Esophagus muscularis mucosa (tissue), 4 donors: Measurements from ENCODE around the gene TAF1B. TPM values are rescaled to one million over a fixed set of nuclear protein-coding genes. Genes with fewer than 3 reads are reported as not detected.

ENCODE experiments used
- DNase-seq: peaks from one replicate; pipeline ENCODE4 v3.0.0-alpha.2; 2017; ENCODE audit errors: extremely low spot score
- H3K27ac ChIP-seq, 4 donors: fragments of 200-600 bp; sonication (generic); replicated peaks in 1 of 4; 1 replicate in 3 of 4; 2 replicates in 1 of 4; pipeline ENCODE4 v1.5.1; 2016 to 2019; ENCODE audit warnings: mild to moderate bottlenecking in 1 of 4
- H3K27me3 ChIP-seq, 4 donors: fragments of 200-600 bp; sonication (generic); one replicate each; pipeline versions ENCODE4 v1.5.1 to v1.6.0; 2016 to 2019
- H3K36me3 ChIP-seq, 4 donors: fragments of 200-600 bp; sonication (generic); one replicate each; pipeline ENCODE4 v1.5.1; 2016 to 2019
- H3K4me1 ChIP-seq, 4 donors: fragments of 200-600 bp; sonication (generic); one replicate each; pipeline ENCODE4 v1.5.1; 2016 to 2019
- H3K4me3 ChIP-seq, 4 donors: fragments of 200-600 bp; sonication (generic); 1 replicate in 2 of 4; 2 replicates in 2 of 4; pipeline ENCODE4 v1.5.1; 2016 to 2019; ENCODE audit warnings: mild to moderate bottlenecking in 4 of 4, moderate library complexity in 1 of 4
- H3K9me3 ChIP-seq, 4 donors: fragments of 200-600 bp; sonication (generic); 1 replicate in 3 of 4; 2 replicates in 1 of 4; pipeline ENCODE4 v1.5.1; 2016 to 2019
- CTCF ChIP-seq, 3 experiments: fragments of 200-600 bp in 2 of 3; fragments of 450-650 bp in 1 of 3; sonication (generic) in 2 of 3; IDR thresholded peaks; one replicate each; pipeline ENCODE4 v1.5.1; 2017 to 2019; ENCODE audit warnings: antibody characterized with exemption in 3 of 3, mild to moderate bottlenecking in 2 of 3, moderate library complexity in 1 of 3
- EP300 ChIP-seq: sonication (generic); formaldehyde crosslinking; IDR thresholded peaks from one replicate; pipeline ENCODE4 v1.6.1; 2017; ENCODE audit warnings: antibody characterized with exemption
- POLR2A ChIP-seq: fragments of 450-650 bp; IDR thresholded peaks from one replicate; pipeline ENCODE4 v1.6.1; 2017; ENCODE audit warnings: antibody characterized with exemption, moderate library complexity, mild to moderate bottlenecking, low read depth
- POLR2AphosphoS5 ChIP-seq, 2 donors: sonication (generic); formaldehyde crosslinking; IDR thresholded peaks; one replicate each; pipeline ENCODE4 v1.6.1; 2017; ENCODE audit warnings: antibody characterized with exemption in 2 of 2
- WGBS: methylation state at CpG from one replicate; pipeline ENCODE4 v1.1.5; 2018; 5-methylcytosine and 5-hydroxymethylcytosine counted together
- intact Hi-C: fragments of 100-400 bp; cut with DNase I; formaldehyde crosslinking; loops from one replicate; pipeline ENCODE4 v1.15.1; 2023
- total RNA-seq, 4 donors: library from RNA; depleted of rRNA; stranded (reverse); fragments of >200 nt; gene quantifications; one replicate each; pipeline versions ENCODE4 v1.1.0 to v1.2.1, GENCODE V29; 2016

Gene TAF1B
- total RNA-seq, 4 donors from 2014 or later, result 7.1 to 10.1 (median 8.0) TPM

DNA sequence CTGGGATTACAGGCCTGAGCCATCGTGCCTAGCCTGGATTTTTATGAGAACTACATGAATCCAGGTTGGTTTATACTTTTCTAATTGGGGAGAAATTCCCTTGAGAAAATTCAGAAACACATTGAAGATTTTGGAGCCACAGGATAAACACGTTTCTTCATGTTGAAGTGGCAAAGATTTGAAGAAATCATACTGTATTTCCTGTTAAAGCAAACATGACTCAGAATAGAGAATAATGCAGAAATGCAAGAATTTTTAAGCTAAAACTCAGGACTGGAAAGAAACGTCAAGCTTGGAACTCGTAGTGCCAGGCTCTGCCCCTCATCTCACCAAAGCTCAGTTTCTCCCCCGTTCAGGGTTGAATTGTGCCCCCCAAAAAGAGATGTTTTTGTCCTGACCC, 32.1 kb upstream of the TAF1B start:
- Histone ChIP-seq H3K27me3 (peaks cover 0 to 6% (median 0%) of the 10 kb centered on the region in 4 donors), H3K4me1 (peaks cover 10 to 14% (median 12%) of the 10 kb centered on the region in 4 donors), H3K4me3 (no peak overlapping the region), H3K36me3 (no peaks in the 10 kb centered on the region), H3K27ac (no peak overlapping the region), H3K9me3 (no peaks in the 10 kb centered on the region)
- WGBS, result 85% methylated on average over 5 of the region's 5 CpGs
- TF ChIP-seq CTCF (IDR thresholded peaks at IDR 0.05) (no peak), EP300 (no peak)
- intact Hi-C loops, result loop anchor here (10.0 kb wide), 2 partner anchors 134 to 284 kb away; no protein-coding TSS in a partner anchor
- no peak for DNase-seq

DNA sequence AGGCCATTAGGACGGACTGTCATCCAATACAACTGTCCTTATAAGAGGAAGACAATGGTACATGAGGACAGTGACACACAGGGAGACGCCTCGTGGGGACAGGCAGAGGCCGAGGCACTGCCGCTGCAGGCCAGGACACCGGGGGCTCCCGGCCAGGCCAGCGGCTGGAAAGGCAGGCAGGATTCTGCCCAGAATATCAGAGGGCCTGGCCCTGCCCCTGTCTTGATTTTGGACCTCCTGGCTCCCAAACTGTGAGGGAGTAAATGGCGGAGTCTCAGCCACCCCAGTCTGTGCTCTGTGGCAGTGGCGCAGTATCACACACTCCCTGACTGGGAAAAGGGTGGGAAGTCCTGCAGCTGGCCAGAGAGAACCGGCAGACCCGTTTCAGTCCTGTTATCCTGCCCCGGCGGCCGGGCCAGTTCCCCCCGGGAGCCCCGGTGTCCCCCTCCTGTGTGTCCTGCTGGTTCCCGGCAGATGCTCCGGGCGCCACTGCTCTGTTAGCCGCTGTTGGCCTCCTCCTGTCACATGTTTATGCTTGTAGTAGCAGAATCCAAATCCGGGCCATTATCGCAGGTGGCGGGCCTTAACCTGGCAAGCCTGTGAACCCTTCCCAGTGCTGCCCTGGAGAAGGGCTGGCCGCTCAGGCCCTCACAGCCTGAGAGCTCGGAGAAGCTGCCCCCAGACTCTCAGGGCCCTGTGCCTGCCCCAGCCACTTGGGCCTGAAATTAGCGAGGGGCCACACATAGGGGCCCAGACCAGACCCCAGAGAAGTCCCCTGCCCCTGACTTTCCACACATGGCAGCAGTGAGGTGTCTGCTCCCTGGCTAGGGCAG, 31.4 kb upstream of the TAF1B start:
- Histone ChIP-seq H3K36me3 (no peaks in the 10 kb centered on the region), H3K27ac (no peak overlapping the region), H3K4me1 (peaks cover 10 to 14% (median 12%) of the 10 kb centered on the region in 4 donors), H3K4me3 (no peak overlapping the region), H3K27me3 (peaks cover 0 to 6% (median 0%) of the 10 kb centered on the region in 4 donors), H3K9me3 (no peaks in the 10 kb centered on the region)
- intact Hi-C loops, result loop anchor here (10.0 kb wide), 2 partner anchors 133 to 283 kb away; no protein-coding TSS in a partner anchor
- WGBS, result 92% methylated on average over 8 of the region's 27 CpGs
- DNase-seq, result no peak
- TF ChIP-seq POLR2A (no peak), POLR2AphosphoS5 (IDR thresholded peaks at IDR 0.05) (no peak), EP300 (no peak), CTCF (IDR thresholded peaks at IDR 0.05) (no peak)

DNA sequence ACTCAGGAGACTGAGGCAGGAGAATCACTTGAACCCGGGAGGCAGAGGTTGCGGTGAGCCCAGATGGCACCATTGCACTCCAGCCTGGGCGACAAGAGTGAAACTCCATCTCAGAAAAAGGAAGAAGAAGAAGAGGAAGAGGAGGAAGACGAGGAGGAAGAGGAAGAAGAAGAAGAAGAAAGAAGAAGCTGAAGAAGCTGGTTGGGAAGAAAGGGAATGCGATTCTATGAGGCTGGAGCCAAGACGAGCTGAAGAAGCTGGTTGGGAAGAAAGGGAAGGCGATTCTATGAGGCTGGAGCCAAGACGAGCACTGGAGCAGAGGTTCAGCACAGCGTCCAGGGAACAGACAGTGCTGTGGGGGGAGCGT, 30.3 kb upstream of the TAF1B start:
- Histone ChIP-seq H3K4me3 (no peak overlapping the region), H3K27ac (no peak overlapping the region), H3K36me3 (no peaks in the 10 kb centered on the region), H3K9me3 (no peaks in the 10 kb centered on the region), H3K27me3 (peaks cover 0 to 6% (median 0%) of the 10 kb centered on the region in 4 donors), H3K4me1 (peaks cover 10 to 14% (median 12%) of the 10 kb centered on the region in 4 donors)
- TF ChIP-seq CTCF (IDR thresholded peaks at IDR 0.05) (no peak), EP300 (no peak), POLR2A (no peak), POLR2AphosphoS5 (IDR thresholded peaks at IDR 0.05) (no peak)
- DNase-seq, result no peak
- intact Hi-C loops, result loop anchor here (10.0 kb wide), 2 partner anchors 132 to 282 kb away; no protein-coding TSS in a partner anchor
- WGBS, result 79% methylated on average over 10 of the region's 10 CpGs

DNA sequence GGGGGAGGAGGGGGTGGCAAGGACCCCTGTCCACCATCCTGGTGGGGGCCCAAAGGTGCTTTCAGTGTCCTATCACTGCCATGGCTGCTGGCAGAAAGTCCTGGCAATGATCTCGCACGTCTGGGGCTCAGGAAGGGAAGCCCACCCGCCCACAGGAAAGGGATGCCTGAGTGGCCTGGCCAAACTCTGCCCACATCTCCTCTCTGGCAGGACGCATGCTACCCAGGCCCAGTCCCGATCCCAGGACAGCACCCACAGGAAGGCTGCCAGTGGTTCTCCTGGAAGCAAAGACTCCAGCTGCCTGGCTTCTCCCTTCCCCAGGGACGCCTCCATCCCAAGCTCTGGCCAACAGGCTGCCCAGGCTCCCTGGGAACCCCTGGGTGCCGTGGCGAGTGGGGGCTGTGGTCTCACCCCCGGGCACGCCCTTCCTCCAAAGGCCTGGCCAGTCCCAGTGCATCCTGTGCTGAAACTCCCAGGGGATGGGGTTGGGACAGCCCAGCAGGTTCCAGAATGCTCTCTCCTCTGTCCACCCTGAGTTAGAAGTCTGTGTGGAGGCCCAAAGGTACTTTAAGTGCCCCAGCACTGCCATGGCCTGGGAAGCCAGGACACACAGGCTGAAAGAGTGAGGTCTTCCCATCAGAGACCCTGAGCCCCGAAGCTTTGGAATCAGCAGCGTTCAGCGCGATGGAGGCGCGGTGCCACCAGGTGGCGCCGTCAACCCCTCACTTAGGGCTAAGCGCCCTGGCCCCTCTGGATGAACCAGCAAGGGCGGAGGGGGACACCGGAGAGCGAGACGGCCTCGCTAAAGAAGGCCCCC, 29.8 kb upstream of the TAF1B start:
- no peak overlapping the region for H3K27ac ChIP-seq
- H3K36me3 ChIP-seq, result no peaks in the 10 kb centered on the region
- H3K4me1 ChIP-seq, result peaks cover 10 to 14% (median 12%) of the 10 kb centered on the region in 4 donors
- H3K27me3 ChIP-seq, result peaks cover 0 to 6% (median 0%) of the 10 kb centered on the region in 4 donors
- DNase-seq, result no peak
- H3K9me3 ChIP-seq, result no peaks in the 10 kb centered on the region
- H3K4me3 ChIP-seq, result peak overlapping the region; percentile 1 to 38 (median 12)
- intact Hi-C loops, result loop anchor here (2.0 to 10.0 kb wide), 3 partner anchors 131 to 281 kb away; no protein-coding TSS in a partner anchor
- TF ChIP-seq EP300 (no peak), CTCF (IDR thresholded peaks at IDR 0.05) (peak; percentile 77 to 91 (median 88)), POLR2A (no peak), POLR2AphosphoS5 (IDR thresholded peaks at IDR 0.05) (peak in 1 of 2 donors; percentile 32)
- 51% methylated on average over 6 of the region's 24 CpGs for WGBS
